Epithelial cell of esophagus (primary cell): Measurements from ENCODE around the gene NLK.
A peak's percentile ranks its signal among the peaks of the same experiment; 100 is the strongest.

Experiments used
- DNase-seq: peaks from one replicate; pipeline ENCODE4 v3.0.0; 2010; ENCODE audit warnings: low read depth
- H3K4me3 ChIP-seq: 2 replicates; pipeline ENCODE4 v1.5.1; 2011; ENCODE audit warnings: mild to moderate bottlenecking, low read length, control low read depth
- TF ChIP-seq, protein P1 (sequence below): IDR thresholded peaks from 2 replicates; pipeline ENCODE4 v1.5.1; 2011; ENCODE audit warnings: low read depth, mild to moderate bottlenecking, low read length, control low read depth, inconsistent platforms; ENCODE audit not compliant: insufficient read depth; ENCODE audit errors: missing control alignments

The NLK gene

GRCh38 chr17:28160610-28161009 lies 118.1 kb downstream of the NLK start:
- DNase-seq, result no peak
- H3K4me3 ChIP-seq, result no peak overlapping the region
- TF ChIP-seq, protein P1, sequence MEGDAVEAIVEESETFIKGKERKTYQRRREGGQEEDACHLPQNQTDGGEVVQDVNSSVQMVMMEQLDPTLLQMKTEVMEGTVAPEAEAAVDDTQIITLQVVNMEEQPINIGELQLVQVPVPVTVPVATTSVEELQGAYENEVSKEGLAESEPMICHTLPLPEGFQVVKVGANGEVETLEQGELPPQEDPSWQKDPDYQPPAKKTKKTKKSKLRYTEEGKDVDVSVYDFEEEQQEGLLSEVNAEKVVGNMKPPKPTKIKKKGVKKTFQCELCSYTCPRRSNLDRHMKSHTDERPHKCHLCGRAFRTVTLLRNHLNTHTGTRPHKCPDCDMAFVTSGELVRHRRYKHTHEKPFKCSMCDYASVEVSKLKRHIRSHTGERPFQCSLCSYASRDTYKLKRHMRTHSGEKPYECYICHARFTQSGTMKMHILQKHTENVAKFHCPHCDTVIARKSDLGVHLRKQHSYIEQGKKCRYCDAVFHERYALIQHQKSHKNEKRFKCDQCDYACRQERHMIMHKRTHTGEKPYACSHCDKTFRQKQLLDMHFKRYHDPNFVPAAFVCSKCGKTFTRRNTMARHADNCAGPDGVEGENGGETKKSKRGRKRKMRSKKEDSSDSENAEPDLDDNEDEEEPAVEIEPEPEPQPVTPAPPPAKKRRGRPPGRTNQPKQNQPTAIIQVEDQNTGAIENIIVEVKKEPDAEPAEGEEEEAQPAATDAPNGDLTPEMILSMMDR, result no peak

GRCh38 chr17:28161311-28161710 lies 118.8 kb downstream of the NLK start:
- H3K4me3 ChIP-seq, result no peak overlapping the region
- no peak for DNase-seq
- TF ChIP-seq, protein P1, result no peak

GRCh38 chr17:28166478-28166877 lies 124.0 kb downstream of the NLK start:
- H3K4me3 ChIP-seq, result no peak overlapping the region
- TF ChIP-seq, protein P1, result no peak
- no peak for DNase-seq

- TF ChIP-seq, protein P1, result no peak
- H3K4me3 ChIP-seq, result no peak overlapping the region
Measured at GRCh38 chr17:28169621-28170349, 127.3 kb downstream of the NLK start.

GRCh38 chr17:28170771-28171170 lies 128.3 kb downstream of the NLK start:
- TF ChIP-seq, protein P1, result no peak
- no peak overlapping the region for H3K4me3 ChIP-seq
- DNase-seq, result no peak

More at GRCh38 chr17:28169621-28170349, 127.3 kb downstream of the NLK start:
- DNase-seq, result no peak

- no peak overlapping the region for H3K4me3 ChIP-seq
- DNase-seq, result no peak
- TF ChIP-seq, protein P1, result no peak
Measured at GRCh38 chr17:28173031-28173561, 130.6 kb downstream of the NLK start.

GRCh38 chr17:28173801-28174200 lies 131.3 kb downstream of the NLK start:
- TF ChIP-seq, protein P1, result no peak
- peak; percentile 23 for DNase-seq
- H3K4me3 ChIP-seq, result no peak overlapping the region
